DMS53 treated with DMSO at 0.1 percent for 48 hours (cell line): Measurements from ENCODE around the gene EEIG2.
A peak's percentile ranks its signal among the peaks of the same experiment; 100 is the strongest.

ENCODE experiments used
- DNase-seq: peaks from one replicate; lab custom pipeline; 2025; ENCODE audit not compliant: unreplicated experiment; lab: John Stamatoyannopoulos, UW

Gene EEIG2

DNA sequence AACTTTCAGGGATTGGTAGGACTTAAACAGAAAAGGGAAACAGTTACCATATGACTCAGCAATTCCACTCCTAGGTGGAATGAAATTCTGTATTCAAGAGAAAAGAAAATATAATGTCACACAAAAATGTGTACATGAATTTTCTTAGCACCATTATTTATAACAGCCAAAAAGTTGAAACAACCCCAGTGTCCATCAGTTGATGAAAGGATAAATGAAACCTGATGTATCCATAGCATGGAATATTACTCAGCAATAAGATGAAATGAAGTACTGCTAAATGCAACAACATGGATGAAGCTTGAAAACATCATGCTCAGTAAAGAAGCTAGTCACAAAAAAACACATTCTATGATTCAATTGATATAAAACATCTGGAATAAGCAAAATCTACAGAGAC is 15.5 kb downstream of the EEIG2 start:
- no peak for DNase-seq

DNA sequence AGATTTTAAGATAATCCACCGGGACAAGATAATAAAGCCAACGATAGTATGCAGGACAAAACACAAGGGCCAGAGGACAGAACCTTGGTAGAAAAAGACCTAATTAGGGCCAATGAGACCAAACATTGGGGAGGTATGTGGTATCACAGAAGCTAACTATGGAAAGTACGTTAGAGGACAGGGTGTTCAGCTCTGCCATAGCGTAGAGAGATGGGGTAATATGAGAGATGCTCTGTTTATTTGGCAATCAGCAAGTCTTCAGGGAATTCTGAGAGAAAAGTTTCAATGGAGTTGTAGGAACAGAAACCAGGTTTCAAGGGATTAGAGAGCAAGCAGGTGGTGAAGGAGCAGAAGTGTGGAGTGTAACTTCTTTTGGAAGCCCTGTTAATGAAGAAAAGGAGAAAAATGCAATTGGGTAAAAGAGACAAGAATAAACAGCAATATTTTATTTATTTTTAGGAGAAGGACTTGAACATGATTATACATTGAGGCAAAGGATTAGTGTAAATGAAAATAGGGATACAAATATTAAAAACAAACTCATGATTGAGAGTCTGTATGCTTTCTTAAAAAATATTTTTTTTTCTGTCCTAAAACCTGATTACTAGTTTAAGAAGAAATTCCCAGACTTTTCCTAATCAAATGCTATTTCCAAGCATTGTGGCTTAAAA is 24.0 kb downstream of the EEIG2 start:
- no peak for DNase-seq

DNA sequence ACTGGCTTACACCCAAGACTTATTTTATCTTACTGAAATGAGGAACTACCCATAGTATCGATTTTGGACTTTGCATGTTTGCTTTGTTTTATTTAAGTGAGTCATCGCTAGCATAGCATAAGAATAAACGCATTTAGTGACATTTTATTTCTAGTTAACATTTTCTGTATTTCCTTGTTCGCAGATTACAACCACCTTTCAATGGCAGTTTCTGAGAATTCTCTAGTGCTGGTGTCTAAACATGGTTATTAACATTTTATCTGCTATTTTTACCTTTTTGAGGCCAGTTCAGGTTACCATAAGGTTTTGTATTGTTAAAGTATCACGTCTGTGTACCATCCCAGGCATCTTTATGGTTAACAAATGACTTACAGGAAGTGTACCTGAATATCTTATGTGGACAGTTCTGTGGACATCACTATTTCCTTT is 24.5 kb downstream of the EEIG2 start:
- DNase-seq = peak; percentile 29

DNA sequence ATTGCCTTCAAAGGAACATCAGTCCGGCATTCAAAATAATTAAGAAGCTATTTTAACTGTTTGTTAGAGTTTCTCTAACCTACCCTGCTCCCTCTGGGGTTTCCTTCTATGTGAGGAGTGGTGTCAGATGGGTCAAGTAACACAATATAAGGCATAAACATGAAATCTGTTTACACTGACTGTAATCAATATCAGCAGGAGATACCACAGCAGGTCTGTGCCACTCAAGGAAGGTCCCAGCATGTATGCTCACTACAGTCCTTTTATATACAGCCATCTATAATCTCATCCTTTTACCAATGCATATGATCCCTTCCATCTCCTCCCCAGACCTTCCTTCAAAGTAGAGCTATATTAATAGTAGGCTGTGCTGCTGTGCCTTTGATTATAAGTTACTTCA is 25.4 kb downstream of the EEIG2 start:
- no peak for DNase-seq

DNA sequence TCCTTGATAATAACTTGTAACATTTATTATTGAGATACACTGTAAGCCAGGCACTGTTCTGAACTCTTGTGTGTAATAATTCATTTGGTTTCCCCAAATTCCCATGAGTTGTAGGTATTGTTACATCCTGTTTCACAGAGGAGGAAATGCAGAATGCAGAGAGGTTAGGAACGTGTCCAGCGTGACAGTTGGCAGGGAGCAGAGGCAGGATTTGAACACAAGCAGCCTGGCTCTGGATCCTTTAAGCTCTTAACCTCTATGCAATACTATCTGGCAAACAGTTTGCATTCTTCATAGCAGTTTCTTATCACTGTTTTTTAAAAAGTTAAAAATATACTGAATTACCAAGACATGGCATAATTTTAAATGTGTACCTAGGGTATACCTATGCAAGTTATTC is 30.5 kb downstream of the EEIG2 start:
- no peak for DNase-seq

DNA sequence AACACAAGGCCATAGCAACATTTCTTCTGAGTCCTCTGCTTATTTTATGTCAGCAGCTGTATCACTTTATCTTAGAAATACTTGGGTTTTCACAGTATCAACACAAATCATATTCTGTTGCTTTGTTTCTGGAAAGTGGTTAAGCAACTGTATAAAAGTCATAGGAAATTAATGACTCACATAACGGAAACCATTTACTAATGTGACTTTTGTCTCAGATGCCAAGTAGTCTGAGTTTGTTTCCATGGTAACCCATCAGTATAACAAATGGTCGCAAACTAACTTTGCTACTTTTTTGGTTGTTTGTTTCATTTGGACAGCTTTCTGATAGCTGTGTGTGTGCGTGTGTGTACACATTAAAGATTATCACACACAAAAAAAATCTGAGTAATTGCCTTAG is 31.1 kb downstream of the EEIG2 start:
- DNase-seq = no peak

DNA sequence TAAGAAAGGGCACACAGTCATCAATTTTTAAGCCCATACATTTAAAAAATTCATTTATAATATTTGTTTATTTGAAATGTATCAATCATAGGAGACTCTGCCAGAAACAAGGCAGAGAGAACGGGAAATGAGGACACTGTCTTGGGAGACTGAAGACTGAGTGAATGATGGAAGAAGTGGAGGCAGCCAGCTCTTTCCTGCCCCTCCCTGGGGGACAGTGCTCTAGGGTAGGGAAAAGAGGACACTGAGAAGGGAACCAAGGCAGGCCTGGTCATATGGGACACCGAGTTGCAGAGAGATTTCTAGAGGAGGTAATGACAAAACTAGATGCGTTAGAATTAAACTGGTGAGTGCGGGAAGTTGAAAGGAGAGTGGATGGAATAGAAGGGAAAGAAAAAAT is 31.6 kb downstream of the EEIG2 start:
- no peak for DNase-seq

DNA sequence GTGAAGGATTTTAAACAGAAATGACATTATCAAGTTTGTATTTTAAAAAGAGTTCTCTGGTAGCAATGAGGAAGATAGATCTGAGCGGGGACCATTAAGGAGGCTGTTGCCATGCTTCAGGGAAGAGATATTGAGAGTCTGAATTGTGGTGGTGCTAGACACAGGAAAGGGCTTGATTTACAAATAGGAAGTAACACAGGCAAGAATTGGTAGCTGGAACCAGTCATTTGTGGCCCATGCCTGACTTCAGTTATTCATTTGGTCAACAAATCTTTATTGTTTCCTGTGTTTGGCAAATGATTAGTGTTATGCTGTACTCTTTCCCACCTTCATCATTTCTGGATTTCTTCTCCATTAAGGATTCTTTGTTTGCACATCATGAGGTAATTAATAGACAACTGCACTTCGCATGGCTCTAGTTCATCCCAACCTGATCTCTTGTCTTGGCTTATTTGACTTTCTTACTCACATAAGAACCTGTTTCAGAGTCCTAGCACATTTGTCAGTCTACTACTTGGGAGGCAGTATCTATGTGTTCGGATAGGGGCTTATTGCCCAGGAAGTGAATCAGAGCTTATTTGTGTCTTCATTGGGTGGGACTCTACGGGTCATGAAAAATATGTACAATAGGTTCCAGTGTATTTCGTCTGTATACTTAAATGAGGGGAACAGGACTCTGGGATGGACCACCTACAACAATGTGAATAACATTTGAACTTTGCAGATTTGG is 32.3 kb downstream of the EEIG2 start:
- no peak for DNase-seq

DNA sequence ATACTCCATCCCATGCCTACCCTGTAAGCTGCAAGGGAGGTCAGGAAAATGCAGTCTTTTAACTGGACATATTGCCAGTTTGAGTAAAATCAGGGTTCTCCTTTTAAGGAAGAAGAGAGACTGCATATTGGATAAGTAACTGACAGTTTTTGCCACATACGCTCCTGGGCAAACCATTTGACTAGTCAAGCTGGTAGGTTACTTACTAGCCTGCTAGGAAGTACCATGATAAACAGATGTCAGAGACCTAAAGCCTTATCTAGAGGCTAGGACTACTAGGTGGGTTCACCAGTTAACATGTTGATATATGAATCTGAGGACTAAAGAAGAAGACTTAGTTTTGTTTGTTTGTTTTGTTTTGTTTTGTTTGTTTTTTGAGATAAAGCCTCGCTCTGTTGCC is 33.5 kb downstream of the EEIG2 start:
- DNase-seq = no peak

DNA sequence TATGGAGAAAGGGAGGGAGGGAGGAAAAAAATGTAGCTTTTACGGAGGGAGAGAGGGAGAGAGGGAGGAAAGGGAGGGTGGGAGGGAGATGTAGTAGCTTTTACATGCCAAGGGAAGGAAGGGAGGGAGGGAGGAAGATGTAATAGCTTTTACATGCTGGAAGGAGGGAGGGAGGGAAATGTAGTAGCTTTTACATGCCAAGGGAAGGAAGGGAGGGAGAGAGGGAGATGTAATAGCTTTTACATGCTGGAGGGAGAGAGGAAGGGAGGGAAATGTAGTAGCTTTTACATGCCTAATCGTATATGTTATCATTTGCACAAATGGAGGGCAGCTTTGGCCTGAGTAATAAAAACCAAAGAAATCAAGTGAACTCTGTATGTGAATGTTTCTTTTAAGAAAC is 35.6 kb downstream of the EEIG2 start:
- DNase-seq = no peak

DNA sequence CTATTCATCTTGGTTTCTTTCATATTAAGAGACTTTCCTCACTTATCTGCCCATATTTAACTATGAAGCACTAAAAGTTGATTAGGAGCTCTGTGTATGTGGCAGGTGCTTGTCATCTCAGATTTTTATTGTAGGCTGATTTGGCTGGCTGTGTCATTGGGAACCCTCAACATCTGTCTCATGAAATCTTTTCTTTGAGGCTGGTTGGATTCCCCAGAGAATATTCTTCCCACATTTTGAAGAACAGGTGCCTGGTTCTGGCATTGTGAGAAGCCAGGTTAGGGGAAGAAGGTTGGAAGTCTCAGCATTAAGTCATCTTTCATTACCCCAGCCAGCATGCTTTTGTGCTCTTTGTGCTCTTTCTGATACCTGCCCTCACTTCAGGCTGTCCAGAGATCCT is 37.1 kb downstream of the EEIG2 start:
- no peak for DNase-seq

DNA sequence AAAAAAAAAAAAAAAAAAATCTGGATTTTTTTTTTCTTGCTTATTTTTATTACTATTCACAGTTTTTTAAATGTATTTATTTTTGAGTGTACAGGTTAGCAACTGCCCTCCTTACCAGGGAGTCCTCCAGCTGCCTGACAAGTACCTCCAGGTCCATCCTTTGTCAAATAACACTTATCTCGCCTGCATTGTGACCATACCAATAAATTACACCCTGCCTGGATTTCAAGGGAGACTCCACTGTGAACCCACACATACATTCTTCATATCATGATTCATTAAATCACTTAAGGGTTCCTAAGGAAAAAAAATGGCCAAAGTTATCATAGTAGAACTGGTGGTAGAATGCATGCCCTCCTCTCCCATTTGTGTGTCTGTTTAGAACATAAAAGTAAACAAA is 38.4 kb downstream of the EEIG2 start:
- no peak for DNase-seq

DNA sequence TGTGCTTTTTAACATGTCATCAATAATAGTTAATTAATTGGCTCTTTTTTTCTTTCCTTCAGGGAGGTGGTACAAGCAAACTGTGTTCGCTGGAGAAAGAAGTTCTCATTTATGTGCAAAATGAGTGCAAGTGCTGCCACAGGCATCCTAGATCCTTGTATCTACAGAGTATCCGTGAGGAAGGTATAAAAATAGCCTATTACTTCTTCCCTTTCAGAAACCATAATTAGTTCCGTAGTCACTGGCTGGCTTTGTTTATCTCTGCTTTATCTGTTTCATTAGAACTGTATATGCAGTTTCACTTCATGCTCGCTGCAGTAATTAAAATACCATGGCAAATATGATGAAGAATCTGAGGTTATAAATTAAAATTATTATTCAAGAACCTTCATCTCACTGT is 40.6 kb downstream of the EEIG2 start:
- no peak for DNase-seq

DNA sequence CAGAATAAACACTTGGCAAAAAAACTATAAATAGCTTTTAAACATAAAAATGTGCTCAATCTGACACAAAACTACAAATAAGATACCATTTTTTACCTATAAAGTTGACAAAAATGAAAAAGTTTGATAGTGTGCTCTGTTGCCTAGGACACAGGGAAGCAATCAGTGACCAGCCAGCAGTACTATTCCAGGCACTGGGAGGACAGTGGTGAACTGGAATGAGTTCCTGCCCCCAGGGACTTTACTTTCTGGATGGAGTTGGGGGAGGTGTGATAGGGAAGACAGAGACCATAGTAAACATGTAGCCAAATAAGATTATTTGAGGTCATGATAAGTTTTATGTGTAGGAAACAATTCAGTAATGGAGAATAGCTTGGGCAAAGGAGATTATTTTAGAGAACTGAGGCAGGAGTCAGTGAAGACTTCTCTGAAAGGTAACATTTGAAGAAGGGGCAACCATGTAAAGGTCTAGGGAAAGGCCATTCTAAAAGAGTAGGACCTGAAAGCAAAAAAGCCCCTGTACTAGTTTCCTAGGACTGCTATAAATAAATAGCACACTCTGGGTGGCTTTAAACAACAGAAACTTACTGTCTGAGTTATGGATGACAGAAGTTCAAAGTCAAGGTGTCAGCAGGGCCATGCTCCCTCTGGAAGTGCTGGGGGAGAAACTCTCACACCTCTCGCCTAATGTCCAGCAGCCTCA is 42.0 kb downstream of the EEIG2 start:
- DNase-seq = no peak

DNA sequence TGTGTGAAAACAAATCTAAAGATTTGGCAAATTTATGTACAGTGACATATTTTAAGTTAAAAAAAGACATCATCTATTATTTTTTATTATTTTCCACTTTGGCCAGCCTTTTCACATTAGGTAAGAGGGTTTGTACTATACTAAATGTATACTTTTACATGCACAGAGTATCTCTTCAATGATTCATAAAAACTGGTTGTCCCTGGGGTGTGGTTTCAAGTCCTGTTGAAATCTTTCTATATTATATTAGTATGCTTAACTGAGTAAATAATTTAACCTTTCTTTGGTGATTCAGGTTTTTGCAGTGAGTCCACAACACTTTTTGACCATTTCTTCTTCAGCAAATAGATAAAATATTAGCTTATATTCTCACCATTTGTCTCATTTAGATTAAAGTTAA is 45.7 kb downstream of the EEIG2 start:
- no peak for DNase-seq

DNA sequence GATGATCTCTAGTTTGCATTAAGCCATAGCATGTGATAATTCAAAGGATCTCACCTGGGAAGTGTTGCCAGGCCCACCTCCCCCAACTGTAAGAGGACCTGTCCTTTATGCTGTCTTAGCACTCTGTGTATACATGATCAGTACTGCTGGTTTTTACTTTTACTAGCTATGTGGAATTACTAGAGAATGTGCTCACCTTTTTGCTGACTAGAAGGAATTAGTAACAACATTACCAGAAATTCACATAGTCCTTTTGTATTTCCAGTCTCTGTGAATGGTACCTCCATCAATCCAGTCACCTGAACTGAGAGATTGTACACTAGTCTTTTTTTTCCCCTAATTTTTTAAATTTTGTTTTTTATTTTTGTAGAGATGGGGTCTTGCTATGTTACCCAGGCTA is 46.6 kb downstream of the EEIG2 start:
- no peak for DNase-seq

DNA sequence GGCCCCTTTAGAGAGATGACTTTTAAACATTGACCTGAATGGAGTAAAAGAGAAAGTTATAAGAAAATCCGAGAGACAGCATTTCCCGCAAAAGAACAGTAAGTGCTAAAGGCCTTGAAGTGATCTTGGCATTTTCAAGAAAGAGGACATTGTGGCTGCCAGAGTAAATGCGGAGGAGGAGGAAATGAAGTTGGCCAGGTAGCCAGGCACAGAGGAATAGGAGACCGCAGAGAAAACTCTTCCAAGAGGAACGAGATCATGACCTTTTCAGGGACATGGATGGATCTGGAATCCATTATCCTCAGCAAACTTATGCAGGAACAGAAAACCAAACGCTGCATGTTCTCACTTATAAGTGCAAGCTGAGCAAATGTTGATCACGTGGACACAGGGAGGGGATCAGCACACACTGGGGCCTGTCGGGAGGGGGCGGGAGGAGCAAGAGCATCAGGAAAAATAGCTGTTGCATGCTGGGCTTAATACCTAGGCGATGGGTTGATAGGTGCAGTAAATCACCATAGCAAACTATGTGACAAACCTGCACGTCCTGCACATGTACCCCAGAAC is 49.7 kb downstream of the EEIG2 start:
- peak; percentile 14 for DNase-seq
